ENCODE data around the gene ZNF888.
"Not testable (repeated sequence)": the region's sequence is repeated elsewhere in the genome, so short reads cannot be mapped to it uniquely, and the experiment has no call there.

ZNF888 gene

GRCh38 chr19:52936954-52937325, 13.7 kb upstream of the ZNF888 start:
- no peak overlapping the region for H3K4me3 ChIP-seq (ENCODE audit: low read length)
- DNase-seq (ENCODE audit: low read depth) = no peak
- no peak for TF ChIP-seq CTCF (conservative IDR thresholded peaks at IDR 0.05; ENCODE audit: low read length)

GRCh38 chr19:52936151-52936953, 13.1 kb upstream of the ZNF888 start:
- no peak for DNase-seq (ENCODE audit: low read depth)
- TF ChIP-seq CTCF (conservative IDR thresholded peaks at IDR 0.05; ENCODE audit: low read length) = no peak
- no peak overlapping the region for H3K4me3 ChIP-seq (ENCODE audit: low read length)

GRCh38 chr19:52935434-52935833, 12.2 kb upstream of the ZNF888 start:
- no peak for DNase-seq (ENCODE audit: low read depth)
- TF ChIP-seq CTCF (conservative IDR thresholded peaks at IDR 0.05; ENCODE audit: low read length) = no peak
- no peak overlapping the region for H3K4me3 ChIP-seq (ENCODE audit: low read length)

- not testable (repeated sequence) for H3K4me3 ChIP-seq (ENCODE audit: low read length)
- peak; percentile 22 for DNase-seq (ENCODE audit: low read depth)
Measured at GRCh38 chr19:52924641-52925040, 1.4 kb upstream of the ZNF888 start.

- TF ChIP-seq CTCF (conservative IDR thresholded peaks at IDR 0.05; ENCODE audit: low read length) = no peak
- DNase-seq (ENCODE audit: low read depth) = peak; percentile 37
- peak overlapping the region; percentile 86 for H3K4me3 ChIP-seq (ENCODE audit: low read length)
Measured at GRCh38 chr19:52923778-52924593, 758 bp upstream of the ZNF888 start.

GRCh38 chr19:52917531-52917930, 5.7 kb downstream of the ZNF888 start:
- H3K4me3 ChIP-seq (ENCODE audit: low read length) = no peak overlapping the region
- TF ChIP-seq CTCF (conservative IDR thresholded peaks at IDR 0.05; ENCODE audit: low read length) = no peak
- no peak for DNase-seq (ENCODE audit: low read depth)

- no peak for DNase-seq (ENCODE audit: low read depth)
- no peak overlapping the region for H3K4me3 ChIP-seq (ENCODE audit: low read length)
- TF ChIP-seq CTCF (conservative IDR thresholded peaks at IDR 0.05; ENCODE audit: low read length) = no peak
Measured at GRCh38 chr19:52910648-52911047, 12.6 kb downstream of the ZNF888 start.

- H3K4me3 ChIP-seq (ENCODE audit: low read length); DNase-seq (ENCODE audit: low read depth): not testable (repeated sequence)
Measured at GRCh38 chr19:52904052-52904780, 19.0 kb downstream of the ZNF888 start.

Measured in AG10803 (cell line).